H9 (cell line): ENCODE results near the gene EHBP1L1. TPM values are rescaled to one million over a fixed set of nuclear protein-coding genes. Genes with fewer than 3 reads are reported as not detected.

Source experiments
- DNase-seq: peaks from one replicate; pipeline ENCODE4 v3.0.0-alpha.2; 2017
- H2AFZ ChIP-seq: one replicate; pipeline ENCODE4 v1.6.1; 2013; ENCODE audit warnings: mild to moderate bottlenecking, low read length, control low read depth, moderate library complexity
- H2AK5ac ChIP-seq: 2 replicates; pipeline ENCODE4 v1.6.1; 2013; ENCODE audit warnings: low read length, control low read depth, mixed read lengths; ENCODE audit not compliant: insufficient read length
- H2BK120ac ChIP-seq: one replicate; pipeline ENCODE4 v1.6.1; 2013; ENCODE audit warnings: low read depth, mild to moderate bottlenecking, low read length, control low read depth, inconsistent platforms; ENCODE audit not compliant: poor library complexity, severe bottlenecking
- H2BK12ac ChIP-seq: 2 replicates; pipeline ENCODE4 v1.6.1; 2013; ENCODE audit warnings: low read length, control low read depth, mixed read lengths, low read depth; ENCODE audit not compliant: insufficient read length
- H2BK15ac ChIP-seq: 2 replicates; pipeline ENCODE4 v1.6.1; 2013; ENCODE audit warnings: low read depth, low read length, control low read depth
- H2BK20ac ChIP-seq: one replicate; pipeline ENCODE4 v1.6.1; 2013; ENCODE audit warnings: low read depth, mild to moderate bottlenecking, low read length, control low read depth, inconsistent platforms; ENCODE audit not compliant: poor library complexity, severe bottlenecking
- H2BK5ac ChIP-seq: 2 replicates; pipeline ENCODE4 v1.6.1; 2013; ENCODE audit warnings: low read length, control low read depth, mixed read lengths; ENCODE audit not compliant: insufficient read length
- H3K14ac ChIP-seq: 2 replicates; pipeline ENCODE4 v1.6.1; 2013; ENCODE audit warnings: low read length, control low read depth; ENCODE audit not compliant: insufficient read depth
- H3K18ac ChIP-seq: 2 replicates; pipeline ENCODE4 v1.6.1; 2013; ENCODE audit warnings: low read depth, mild to moderate bottlenecking, mixed read lengths, low read length, control low read depth; ENCODE audit not compliant: insufficient read length
- H3K23ac ChIP-seq: 2 replicates; pipeline ENCODE4 v1.6.1; 2013; ENCODE audit warnings: low read length, control low read depth, mixed read lengths, low read depth; ENCODE audit not compliant: insufficient read length
- H3K23me2 ChIP-seq: 2 replicates; pipeline ENCODE4 v1.6.1; 2013; ENCODE audit warnings: low read depth, mild to moderate bottlenecking, mixed read lengths, low read length, control low read depth; ENCODE audit not compliant: insufficient read length, poor library complexity, severe bottlenecking
- H3K27ac ChIP-seq: 2 replicates; pipeline ENCODE4 v1.5.1; 2013; ENCODE audit warnings: low read length, control low read depth, mixed read lengths, low read depth; ENCODE audit not compliant: insufficient read length
- H3K27me3 ChIP-seq: 2 replicates; pipeline ENCODE4 v1.6.1; 2013; ENCODE audit warnings: low read length, control low read depth, inconsistent platforms; ENCODE audit not compliant: insufficient read depth
- H3K4ac ChIP-seq: 2 replicates; pipeline ENCODE4 v1.6.1; 2013; ENCODE audit warnings: low read depth, mild to moderate bottlenecking, control low read depth, inconsistent platforms, low read length, moderate library complexity
- H3K4me1 ChIP-seq: 2 replicates; pipeline ENCODE4 v1.6.1; 2013; ENCODE audit warnings: low read length, control low read depth, inconsistent platforms; ENCODE audit not compliant: insufficient read depth
- H3K4me2 ChIP-seq: 2 replicates; pipeline ENCODE4 v1.6.1; 2013; ENCODE audit warnings: low read length, control low read depth, mixed read lengths; ENCODE audit not compliant: insufficient read length, insufficient read depth
- H3K56ac ChIP-seq: 2 replicates; pipeline ENCODE4 v1.6.1; 2013; ENCODE audit warnings: low read depth, mild to moderate bottlenecking, mixed read lengths, low read length, control low read depth; ENCODE audit not compliant: insufficient read length
- H3K79me1 ChIP-seq: 2 replicates; pipeline ENCODE4 v1.6.1; 2013; ENCODE audit warnings: low read depth, mild to moderate bottlenecking, moderate library complexity, low read length, control low read depth, inconsistent platforms; ENCODE audit not compliant: insufficient read depth, poor library complexity, severe bottlenecking
- H3K79me2 ChIP-seq: 2 replicates; pipeline ENCODE4 v1.6.1; 2013; ENCODE audit warnings: low read length, control low read depth, inconsistent platforms; ENCODE audit not compliant: insufficient read depth
- H3K9ac ChIP-seq: 2 replicates; pipeline ENCODE4 v1.6.1; 2013; ENCODE audit warnings: low read length, control low read depth, mixed read lengths; ENCODE audit not compliant: insufficient read length; ENCODE audit errors: extremely low read depth
- H3K9me3 ChIP-seq: one replicate; pipeline ENCODE4 v1.6.1; 2013; ENCODE audit warnings: low read depth, low read length, inconsistent platforms; ENCODE audit not compliant: control insufficient read depth
- H3T11ph ChIP-seq: one replicate; pipeline ENCODE4 v1.6.1; 2013; ENCODE audit warnings: mild to moderate bottlenecking, low read length, control low read depth, inconsistent platforms
- H4K20me1 ChIP-seq: one replicate; pipeline ENCODE4 v1.6.1; 2013; ENCODE audit not compliant: control insufficient read depth, insufficient read length, insufficient read depth
- H4K5ac ChIP-seq: 2 replicates; pipeline ENCODE4 v1.6.1; 2013; ENCODE audit warnings: low read depth, mild to moderate bottlenecking, mixed read lengths, low read length, control low read depth; ENCODE audit not compliant: insufficient read length
- H4K8ac ChIP-seq: replicated peaks from 2 replicates; pipeline ENCODE4 v1.6.1; 2013; ENCODE audit warnings: low read length, control low read depth, mixed read lengths, low read depth; ENCODE audit not compliant: insufficient read length
- H4K91ac ChIP-seq: 2 replicates; pipeline ENCODE4 v1.6.1; 2013; ENCODE audit warnings: low read depth, mild to moderate bottlenecking, moderate library complexity, mixed read lengths, low read length, control low read depth; ENCODE audit not compliant: insufficient read length
- H3K27ac Mint-ChIP-seq, 3 experiments: 2 replicates in 2 of 3; 3 replicates in 1 of 3; pipeline ENCODE4 v1.8.0; 2020 to 2021; ENCODE audit warnings: mixed read lengths in 3 of 3, mild to moderate bottlenecking in 1 of 3, moderate library complexity in 1 of 3
- H3K27me3 Mint-ChIP-seq: 2 replicates; pipeline ENCODE4 v1.8.0; 2021; ENCODE audit warnings: low read depth, mild to moderate bottlenecking, moderate library complexity, mixed read lengths
- H3K36me3 Mint-ChIP-seq, 3 experiments: 2 replicates in 2 of 3; 3 replicates in 1 of 3; pipeline ENCODE4 v1.8.0; 2020 to 2021; ENCODE audit warnings: low read depth in 3 of 3, mixed read lengths in 3 of 3; ENCODE audit not compliant: insufficient read depth in 1 of 3
- H3K4me1 Mint-ChIP-seq, 2 experiments: 2 replicates each; pipeline ENCODE4 v1.8.0; 2020; ENCODE audit warnings: mixed read lengths in 2 of 2
- H3K4me3 Mint-ChIP-seq, 2 experiments: 2 replicates in 1 of 2; 3 replicates in 1 of 2; pipeline ENCODE4 v1.8.0; 2020 to 2021; ENCODE audit warnings: mild to moderate bottlenecking in 2 of 2, mixed read lengths in 2 of 2, moderate library complexity in 1 of 2
- H3K9me3 Mint-ChIP-seq, 2 experiments: 2 replicates in 1 of 2; 3 replicates in 1 of 2; pipeline ENCODE4 v1.8.0; 2020; ENCODE audit warnings: mild to moderate bottlenecking in 2 of 2, mixed read lengths in 2 of 2, moderate library complexity in 1 of 2
- CTCF ChIP-seq: fragments of 200-600 bp; sonication (generic); conservative IDR thresholded peaks from 3 replicates; pipeline ENCODE4 v1.8.0; 2021; ENCODE audit warnings: antibody characterized with exemption, mild to moderate bottlenecking
- WGBS: extraction: QIAGEN DNeasy Blood & Tissue Kit; methylation state at CpG from one replicate; pipeline ENCODE4 v1.1.7; 2013; ENCODE audit warnings: missing lambda C conversion rate, low lambda C conversion rate, mixed read lengths; ENCODE audit not compliant: insufficient read length; ENCODE audit errors: extremely low coverage; 5-methylcytosine and 5-hydroxymethylcytosine counted together
- total RNA-seq: library from RNA; stranded (reverse); gene quantifications from 2 replicates; pipeline ENCODE4 v1.2.1, GENCODE V29; 2021

Gene EHBP1L1
- total RNA-seq, 1 experiment from 2014 or later: 13.8 TPM

- Mint-ChIP-seq H3K27ac (peak overlapping the region in 2 of 3 experiments; percentile 16 to 19; a peak in 2 of 7 replicates), H3K27me3 (no peaks in the 10 kb centered on the region), H3K9me3 (no peaks in the 10 kb centered on the region), H3K4me1 (no peaks in the 10 kb centered on the region), H3K36me3 (peaks cover 19 to 75% (median 68%) of the 10 kb centered on the region in 3 experiments; a peak in 6 of 7 replicates), H3K4me3 (no peak overlapping the region)
- Histone ChIP-seq H3K79me2 (no peaks in the 10 kb centered on the region), H3K56ac (no peak overlapping the region), H4K5ac (no peak overlapping the region), H2BK5ac (no peak overlapping the region), H3K27ac (no peak overlapping the region), H2BK15ac (no peak overlapping the region), H3K23me2 (no peaks in the 10 kb centered on the region), H3K4me1 (no peaks in the 10 kb centered on the region), H2BK120ac (no peak overlapping the region), H3K27me3 (no peaks in the 10 kb centered on the region), H2BK20ac (no peak overlapping the region), H3K4ac (no peak overlapping the region), H2BK12ac (no peak overlapping the region), H3K23ac (no peak overlapping the region), H2AK5ac (no peak overlapping the region), H3K4me2 (no peak overlapping the region), H3K14ac (no peak overlapping the region), H3K9me3 (no peaks in the 10 kb centered on the region), H4K91ac (no peak overlapping the region), H4K8ac (no peak overlapping the region), H3K9ac (no peak overlapping the region), H2AFZ (no peak overlapping the region), H4K20me1 (no peaks in the 10 kb centered on the region), H3K79me1 (no peaks in the 10 kb centered on the region), H3T11ph (no peak overlapping the region), H3K18ac (no peak overlapping the region)
- no CpG with 5 or more reads among the region's 30 CpGs for WGBS
- DNase-seq: no peak
- no peak for TF ChIP-seq CTCF
Measured at GRCh38 chr11:65624931-65625627, 49.2 kb downstream of the EHBP1L1 start.
